HepG2 (cell line): ENCODE data around the gene SLC2A10. TPM values are rescaled to one million over a fixed set of nuclear protein-coding genes. Genes with fewer than 3 reads are reported as not detected.

Source experiments
- ATAC-seq: fragments of 200-7000 bp; cut with Tn5 transposase; 3 replicates; pipeline ENCODE4 v1.9.1; 2020; ENCODE audit warnings: mild to moderate bottlenecking, moderate library complexity
- BruUV-seq: library from RNA; stranded (reverse); fragments of 400-500 nt; replicated peaks from 2 replicates; lab custom pipeline; 2021; lab: Mats Ljungman, UMichigan
- CTCF ChIA-PET: fragments of 300-600 bp; formaldehyde crosslinking; extraction: SDS; loops from one replicate; lab custom pipeline; 2021; ENCODE audit warnings: low total read pairs, inconsistent platforms, low intra/inter-chr PET ratio; lab: Yijun Ruan, JAX
- POLR2A ChIA-PET: fragments of 350-600 bp; sonication (Branson Sonifier 250); formaldehyde crosslinking; loops from one replicate; lab custom pipeline; 2020; ENCODE audit warnings: antibody characterized with exemption, inconsistent platforms; lab: Yijun Ruan, JAX
- DNase-seq: peaks from one replicate; pipeline ENCODE4 v3.0.0-alpha.2; 2015; ENCODE audit warnings: low spot score
- FAIRE-seq: peaks from 3 replicates; lab custom pipeline; 2011; peaks lifted over from hg19 to GRCh38; lab: Jason Lieb, UNC
- H2AFZ ChIP-seq: one replicate; pipeline ENCODE4 v1.6.1; 2011; ENCODE audit warnings: low read length, inconsistent platforms
- H3K27ac ChIP-seq: fragments of 300-600 bp; 3 replicates; pipeline ENCODE4 v1.8.0; 2011; ENCODE audit warnings: mixed run types, mild to moderate bottlenecking, mixed read lengths, low read length, inconsistent platforms; ENCODE audit not compliant: insufficient read depth; ENCODE audit errors: extremely low read length
- H3K27me3 ChIP-seq, 2 experiments: fragments of 200-600 bp in 1 of 2; 2 replicates in 1 of 2; 3 replicates in 1 of 2; pipeline versions ENCODE4 v1.6.0 to v1.8.0; 2011; ENCODE audit warnings: low read length in 2 of 2, mild to moderate bottlenecking in 2 of 2, moderate library complexity in 2 of 2, inconsistent platforms in 1 of 2; ENCODE audit not compliant: insufficient read depth in 2 of 2, control insufficient read depth in 1 of 2
- H3K36me3 ChIP-seq, 2 experiments: fragments of 200-600 bp in 1 of 2; replicated peaks in 1 of 2; 2 replicates in 1 of 2; 3 replicates in 1 of 2; pipeline versions ENCODE4 v1.5.1 to v1.8.0; 2011; ENCODE audit warnings: low read length in 2 of 2, inconsistent platforms in 1 of 2; ENCODE audit not compliant: insufficient read depth in 2 of 2, control insufficient read depth in 1 of 2
- H3K4me1 ChIP-seq: 2 replicates; pipeline ENCODE4 v1.5.1; 2012; ENCODE audit warnings: low read length, inconsistent platforms; ENCODE audit not compliant: insufficient read depth
- H3K4me2 ChIP-seq: 2 replicates; pipeline ENCODE4 v1.6.0; 2011; ENCODE audit warnings: low read depth, low read length, inconsistent platforms
- H3K4me3 ChIP-seq, 3 experiments: fragments of 200-600 bp in 1 of 3; sonication (generic), shearing (Covaris generic) in 1 of 3; replicated peaks in 1 of 3; 2 replicates each; pipeline ENCODE4 v1.5.1; 2011 to 2016; ENCODE audit warnings: low read length in 3 of 3, inconsistent platforms in 2 of 3, low read depth in 2 of 3, mild to moderate bottlenecking in 2 of 3, control low read depth in 1 of 3, mixed read lengths in 1 of 3; ENCODE audit not compliant: insufficient read depth in 1 of 3
- H3K79me2 ChIP-seq: one replicate; pipeline ENCODE4 v1.6.1; 2011; ENCODE audit warnings: low read length, inconsistent platforms; ENCODE audit not compliant: insufficient read depth
- H3K9ac ChIP-seq: 2 replicates; pipeline ENCODE4 v1.6.0; 2011; ENCODE audit warnings: mild to moderate bottlenecking, low read depth, low read length, inconsistent platforms; ENCODE audit not compliant: insufficient read depth
- H3K9me3 ChIP-seq: 2 replicates; pipeline ENCODE4 v1.5.1; 2012; ENCODE audit warnings: mild to moderate bottlenecking, low read length
- H4K20me1 ChIP-seq: 2 replicates; pipeline ENCODE4 v1.6.0; 2011; ENCODE audit warnings: inconsistent platforms, mild to moderate bottlenecking, low read length, moderate library complexity; ENCODE audit not compliant: insufficient read depth
- AHDC1 ChIP-seq: sonication (generic); formaldehyde crosslinking; IDR thresholded peaks from 2 replicates; pipeline ENCODE4 v1.5.1; 2020; ENCODE audit warnings: mild to moderate bottlenecking, missing genetic modification reagents, borderline replicate concordance
- CREM ChIP-seq, 2 experiments: sonication (generic) in 1 of 2; formaldehyde crosslinking in 1 of 2; IDR thresholded peaks; 2 replicates each; pipeline versions ENCODE4 v1.4.0 to v1.6.1; 2016 to 2020; ENCODE audit warnings: antibody characterized with exemption in 1 of 2, mild to moderate bottlenecking in 1 of 2, missing genetic modification reagents in 1 of 2
- FOXO1 ChIP-seq: sonication (generic); formaldehyde crosslinking; IDR thresholded peaks from 2 replicates; pipeline ENCODE4 v1.4.0; 2020; ENCODE audit warnings: missing genetic modification reagents
- GZF1 ChIP-seq: sonication (generic); formaldehyde crosslinking; IDR thresholded peaks from 2 replicates; pipeline ENCODE4 v1.5.1; 2020; ENCODE audit warnings: mild to moderate bottlenecking, missing genetic modification reagents
- MATR3 ChIP-seq: sonication (generic); formaldehyde crosslinking; IDR thresholded peaks from 2 replicates; pipeline ENCODE4 v1.4.0; 2020; ENCODE audit warnings: missing genetic modification reagents
- MYC ChIP-seq: sonication (generic); formaldehyde crosslinking; IDR thresholded peaks from 2 replicates; pipeline ENCODE4 v1.9.0; 2021; ENCODE audit warnings: missing genetic modification reagents, borderline replicate concordance
- MZF1 ChIP-seq: sonication (generic); formaldehyde crosslinking; IDR thresholded peaks from 2 replicates; pipeline ENCODE4 v1.8.1; 2023; ENCODE audit warnings: mild to moderate bottlenecking, missing genetic modification reagents, borderline replicate concordance
- NFE2L1 ChIP-seq: sonication (generic); formaldehyde crosslinking; IDR thresholded peaks from 2 replicates; pipeline ENCODE4 v1.4.0; 2020; ENCODE audit warnings: missing genetic modification reagents, mild to moderate bottlenecking, borderline replicate concordance
- RCOR2 ChIP-seq: IDR thresholded peaks from 2 replicates; pipeline ENCODE4 v1.6.1; 2016; ENCODE audit warnings: missing biosample characterization, missing genetic modification reagents
- ZNF101 ChIP-seq: sonication (generic); formaldehyde crosslinking; IDR thresholded peaks from 2 replicates; pipeline ENCODE4 v1.4.0; 2020; ENCODE audit warnings: mild to moderate bottlenecking, low read depth, missing genetic modification reagents, borderline replicate concordance
- ZNF251 ChIP-seq: sonication (generic); formaldehyde crosslinking; IDR thresholded peaks from 2 replicates; pipeline ENCODE4 v1.9.0; 2021; ENCODE audit warnings: mild to moderate bottlenecking, missing genetic modification reagents
- ZNF563 ChIP-seq: sonication (generic); formaldehyde crosslinking; IDR thresholded peaks from 2 replicates; pipeline ENCODE4 v1.8.0; 2022; ENCODE audit warnings: mild to moderate bottlenecking, moderate library complexity, missing genetic modification reagents
- WGBS: methylation state at CpG from one replicate; pipeline ENCODE4 v1.1.6; 2017; ENCODE audit warnings: low lambda C conversion rate; 5-methylcytosine and 5-hydroxymethylcytosine counted together
- in situ Hi-C: cut with HindIII; loops from 2 replicates; pipeline ENCODE4 v1.10.0; 2017; ENCODE audit warnings: low pct_unique_long_range_greater_than_20kb; ENCODE audit not compliant: extremely low pct_ligation_motif_present
- intact Hi-C: fragments of 100-400 bp; cut with micrococcal nuclease; formaldehyde crosslinking; loops from one replicate; pipeline ENCODE4 v1.10.0; 2022; ENCODE audit not compliant: unreplicated experiment
- polyA plus RNA-seq, 8 experiments: library from polyadenylated mRNA; depleted of rRNA in 3 of 8; stranded (reverse) in 7 of 8; unstranded in 1 of 8; fragments of >200 nt; fragmentation: Illumina TruSeq in 4 of 8; extraction: Trizol in 4 of 8; gene quantifications; 2 replicates each; pipeline versions ENCODE4 v1.2.1 to v1.2.3, GENCODE V29; 2011 to 2016; ENCODE audit warnings: low read depth in 4 of 8, missing spikeins in 1 of 8, mixed read lengths in 1 of 8; ENCODE audit not compliant: insufficient read depth in 1 of 8
- total RNA-seq, 5 experiments: library from RNA; depleted of rRNA; stranded (reverse); fragments of >200 nt; fragmentation: Illumina TruSeq; extraction: Trizol; gene quantifications; 2 replicates each; pipeline ENCODE4 v1.2.3, GENCODE V29; 2016; ENCODE audit warnings: low read depth in 1 of 5
- TF ChIP-seq, protein P1 (sequence below): sonication (generic); formaldehyde crosslinking; IDR thresholded peaks from 2 replicates; pipeline ENCODE4 v1.4.0; 2020; ENCODE audit warnings: missing genetic modification reagents, borderline replicate concordance

Gene SLC2A10
- total and polyA plus RNA-seq, 2 of the 13 experiments (the other 11 are each of a cell fraction or from before 2014, with no cell fraction given), result 16.0 to 18.4 TPM

- Histone ChIP-seq H3K9ac (peak overlapping the region; percentile 70), H3K79me2 (no peaks in the 10 kb centered on the region), H2AFZ (no peak overlapping the region), H3K4me1 (peaks cover 100% of the 10 kb centered on the region), H3K4me2 (peak overlapping the region; percentile 70), H4K20me1 (no peaks in the 10 kb centered on the region), H3K36me3 (no peaks in the 10 kb centered on the region), H3K4me3 (peak overlapping the region in 1 of 3 experiments; percentile 53; a peak in 2 of 6 replicates), H3K9me3 (peaks cover 41% of the 10 kb centered on the region), H3K27me3 (no peaks in the 10 kb centered on the region), H3K27ac (peak overlapping the region; percentile 84)
- in situ Hi-C loops, result no loop called here
- intact Hi-C loops, result loop anchor here (1.0 kb wide), 1 partner anchor 35 kb away; no protein-coding TSS in a partner anchor
- no peak for DNase-seq
- CTCF ChIA-PET, result no interaction called here
- no peak for ATAC-seq
- WGBS, result 63% methylated on average over 11 of the region's 11 CpGs
- POLR2A ChIA-PET, result interaction anchor here (0.9 to 6.7 kb wide), 10 partner anchors 11 to 739 kb away, joined by 3 to 56 read pairs (median 10); partner anchors contain the start of genes SLC13A3, TP53RK and ZNF334
- BruUV-seq, result TSS peak; percentile 60
- no peak for FAIRE-seq
- TF ChIP-seq GZF1 (CRISPR knock-in tag) (no peak), ZNF563 (CRISPR knock-in tag) (no peak), ZNF251 (CRISPR knock-in tag) (0 out of 2 replicates have a peak, but pooled peaks have one; percentile 19), RCOR2 (CRISPR knock-in tag) (peak; percentile 95; the same call in 1 of the 2 replicates), CREM (IDR thresholded peaks at IDR 0.05) (no peak), CREM (CRISPR knock-in tag; IDR thresholded peaks at IDR 0.05) (no peak), FOXO1 (no peak), NFE2L1 (CRISPR knock-in tag) (no peak), MZF1 (CRISPR knock-in tag) (no peak), ZNF101 (CRISPR knock-in tag) (0 out of 2 replicates have a peak, but pooled peaks have one; percentile 19), AHDC1 (CRISPR knock-in tag) (no peak), MYC (CRISPR knock-in tag) (no peak), MATR3 (0 out of 2 replicates have a peak, but pooled peaks have one; percentile 62)
- TF ChIP-seq, protein P1, sequence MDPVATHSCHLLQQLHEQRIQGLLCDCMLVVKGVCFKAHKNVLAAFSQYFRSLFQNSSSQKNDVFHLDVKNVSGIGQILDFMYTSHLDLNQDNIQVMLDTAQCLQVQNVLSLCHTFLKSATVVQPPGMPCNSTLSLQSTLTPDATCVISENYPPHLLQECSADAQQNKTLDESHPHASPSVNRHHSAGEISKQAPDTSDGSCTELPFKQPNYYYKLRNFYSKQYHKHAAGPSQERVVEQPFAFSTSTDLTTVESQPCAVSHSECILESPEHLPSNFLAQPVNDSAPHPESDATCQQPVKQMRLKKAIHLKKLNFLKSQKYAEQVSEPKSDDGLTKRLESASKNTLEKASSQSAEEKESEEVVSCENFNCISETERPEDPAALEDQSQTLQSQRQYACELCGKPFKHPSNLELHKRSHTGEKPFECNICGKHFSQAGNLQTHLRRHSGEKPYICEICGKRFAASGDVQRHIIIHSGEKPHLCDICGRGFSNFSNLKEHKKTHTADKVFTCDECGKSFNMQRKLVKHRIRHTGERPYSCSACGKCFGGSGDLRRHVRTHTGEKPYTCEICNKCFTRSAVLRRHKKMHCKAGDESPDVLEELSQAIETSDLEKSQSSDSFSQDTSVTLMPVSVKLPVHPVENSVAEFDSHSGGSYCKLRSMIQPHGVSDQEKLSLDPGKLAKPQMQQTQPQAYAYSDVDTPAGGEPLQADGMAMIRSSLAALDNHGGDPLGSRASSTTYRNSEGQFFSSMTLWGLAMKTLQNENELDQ, result 0 out of 2 replicates have a peak, but pooled peaks have one; percentile 3
Measured at GRCh38 chr20:46673394-46674252, 35.8 kb upstream of the SLC2A10 start.
